Uterus (tissue), 4 donors: Measurements from ENCODE around the gene DUSP28. TPM values are rescaled to one million over a fixed set of nuclear protein-coding genes. Genes with fewer than 3 reads are reported as not detected.

Experiments
- DNase-seq, 2 donors: peaks; one replicate each; pipeline ENCODE4 v3.0.0-alpha.2; 2019 to 2020
- H3K27ac ChIP-seq, 2 donors: fragments of 200-600 bp; sonication (generic); 1 replicate in 1 of 2; 2 replicates in 1 of 2; pipeline ENCODE4 v1.5.1; 2016 to 2018
- H3K27me3 ChIP-seq, 2 donors: fragments of 200-600 bp; sonication (generic); one replicate each; pipeline ENCODE4 v1.5.1; 2018 to 2019; ENCODE audit warnings: control low read depth in 1 of 2
- H3K36me3 ChIP-seq, 2 donors: fragments of 200-600 bp; sonication (generic); one replicate each; pipeline ENCODE4 v1.5.1; 2019; ENCODE audit warnings: control low read depth in 1 of 2
- H3K4me1 ChIP-seq, 2 donors: fragments of 200-600 bp; sonication (generic); one replicate each; pipeline ENCODE4 v1.5.1; 2018 to 2019; ENCODE audit warnings: control low read depth in 1 of 2
- H3K4me3 ChIP-seq, 2 donors: fragments of 200-600 bp; sonication (generic); 1 replicate in 1 of 2; 2 replicates in 1 of 2; pipeline ENCODE4 v1.5.1; 2018 to 2019; ENCODE audit warnings: mild to moderate bottlenecking in 1 of 2
- H3K9me3 ChIP-seq, 2 donors: fragments of 200-600 bp; sonication (generic); one replicate each; pipeline ENCODE4 v1.5.1; 2019; ENCODE audit warnings: control low read depth in 1 of 2
- CTCF ChIP-seq, 4 experiments: fragments of 200-600 bp in 2 of 4; fragments of 450-650 bp in 2 of 4; sonication (generic) in 2 of 4; IDR thresholded peaks; one replicate each; pipeline ENCODE4 v1.5.1; 2016 to 2019; ENCODE audit warnings: antibody characterized with exemption in 4 of 4, mild to moderate bottlenecking in 2 of 4, moderate library complexity in 1 of 4
- POLR2A ChIP-seq, 2 donors: fragments of 450-650 bp; IDR thresholded peaks; one replicate each; pipeline ENCODE4 v1.6.1; 2016; ENCODE audit warnings: antibody characterized with exemption in 2 of 2, mild to moderate bottlenecking in 1 of 2, moderate library complexity in 1 of 2
- intact Hi-C: fragments of 100-400 bp; cut with DNase I; formaldehyde crosslinking; loops from one replicate; pipeline ENCODE4 v1.15.1; 2023; ENCODE audit warnings: low total_unique reads
- total RNA-seq, 4 donors: library from RNA; depleted of rRNA in 3 of 4; stranded (reverse); fragments of >200 nt in 3 of 4; gene quantifications; one replicate each; pipeline versions ENCODE4 v1.1.0 to v1.2.4, GENCODE V29; 2014 to 2023
- donor health status: DM: yes; HTN: yes; CAD: no.

The DUSP28 gene
- total RNA-seq, 4 donors from 2014 or later: 0.26 to 3.7 (median 2.6) TPM

GRCh38 chr2:240574386-240575100 lies 14.4 kb downstream of the DUSP28 start:
- intact Hi-C loops: no loop called here
- H3K4me1 ChIP-seq: peaks cover 1 to 6% of the 10 kb centered on the region in 2 donors
- no peaks in the 10 kb centered on the region for H3K9me3 ChIP-seq
- no peak overlapping the region for H3K27ac ChIP-seq
- H3K4me3 ChIP-seq: no peak overlapping the region
- no peak for TF ChIP-seq CTCF (IDR thresholded peaks at IDR 0.05)
- TF ChIP-seq POLR2A (IDR thresholded peaks at IDR 0.05): no peak
- H3K36me3 ChIP-seq: no peaks in the 10 kb centered on the region
- no peak for DNase-seq
- no peaks in the 10 kb centered on the region for H3K27me3 ChIP-seq

DNA sequence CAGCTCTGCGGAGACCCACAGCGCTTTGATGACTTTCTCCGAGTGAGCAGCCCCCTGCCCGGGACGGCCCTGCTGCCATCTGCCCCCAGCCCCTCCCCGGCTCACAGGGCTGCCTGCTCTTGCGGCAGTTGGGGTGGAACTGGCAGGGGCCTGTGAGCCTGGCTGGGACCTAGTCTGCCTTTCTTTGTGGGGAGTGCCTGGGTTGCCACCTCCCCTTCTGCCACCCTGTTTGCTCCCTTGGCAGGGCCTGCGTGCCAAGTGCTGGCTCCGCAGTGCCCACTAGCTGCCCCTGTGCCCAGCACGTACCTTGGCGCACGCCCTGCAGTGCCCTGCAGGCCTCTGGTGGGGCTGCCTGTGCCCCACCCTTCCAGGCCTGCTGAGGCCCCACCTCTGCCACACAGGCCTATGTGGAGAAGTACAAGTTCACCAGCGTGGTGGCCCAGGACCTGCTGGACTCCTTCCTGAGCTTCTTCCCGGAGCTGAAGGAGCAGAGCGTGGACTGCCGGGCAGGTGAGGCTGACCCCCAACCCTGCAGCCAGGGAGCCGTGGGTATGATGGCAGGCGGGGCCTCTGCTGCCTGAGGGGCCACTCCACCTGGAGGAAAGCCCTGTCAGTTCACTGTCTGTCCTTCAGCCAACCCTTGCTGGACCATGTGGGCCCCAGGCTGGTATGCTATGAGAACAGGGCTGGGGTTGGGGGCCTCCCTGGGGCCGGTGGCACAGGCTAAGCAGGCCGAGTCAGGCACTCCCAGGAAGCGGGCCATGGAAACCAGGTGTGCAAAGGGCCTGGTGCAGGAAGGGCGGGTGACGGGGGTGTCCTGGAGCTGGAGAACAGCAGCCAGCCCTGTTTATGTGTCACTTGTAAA lies 15.2 kb downstream of the DUSP28 start:
- H3K27me3 ChIP-seq: no peaks in the 10 kb centered on the region
- TF ChIP-seq CTCF (IDR thresholded peaks at IDR 0.05): no peak
- no peak for TF ChIP-seq POLR2A (IDR thresholded peaks at IDR 0.05)

GRCh38 chr2:240576036-240576435 lies 15.9 kb downstream of the DUSP28 start:
- Histone ChIP-seq H3K4me1 (peaks cover 0 to 5% of the 10 kb centered on the region in 2 donors), H3K36me3 (no peaks in the 10 kb centered on the region), H3K27ac (no peak overlapping the region), H3K9me3 (no peaks in the 10 kb centered on the region), H3K27me3 (no peaks in the 10 kb centered on the region), H3K4me3 (no peak overlapping the region)
- no peak for DNase-seq
- intact Hi-C loops: no loop called here
- TF ChIP-seq CTCF (IDR thresholded peaks at IDR 0.05) (no peak), POLR2A (IDR thresholded peaks at IDR 0.05) (no peak)

More for the DNA sequence above, 15.2 kb downstream of the DUSP28 start:
- no peaks in the 10 kb centered on the region for H3K9me3 ChIP-seq
- intact Hi-C loops: no loop called here
- DNase-seq: no peak
- H3K36me3 ChIP-seq: no peaks in the 10 kb centered on the region
- H3K4me3 ChIP-seq: no peak overlapping the region
- H3K4me1 ChIP-seq: peaks cover 0 to 5% of the 10 kb centered on the region in 2 donors
- no peak overlapping the region for H3K27ac ChIP-seq

DNA sequence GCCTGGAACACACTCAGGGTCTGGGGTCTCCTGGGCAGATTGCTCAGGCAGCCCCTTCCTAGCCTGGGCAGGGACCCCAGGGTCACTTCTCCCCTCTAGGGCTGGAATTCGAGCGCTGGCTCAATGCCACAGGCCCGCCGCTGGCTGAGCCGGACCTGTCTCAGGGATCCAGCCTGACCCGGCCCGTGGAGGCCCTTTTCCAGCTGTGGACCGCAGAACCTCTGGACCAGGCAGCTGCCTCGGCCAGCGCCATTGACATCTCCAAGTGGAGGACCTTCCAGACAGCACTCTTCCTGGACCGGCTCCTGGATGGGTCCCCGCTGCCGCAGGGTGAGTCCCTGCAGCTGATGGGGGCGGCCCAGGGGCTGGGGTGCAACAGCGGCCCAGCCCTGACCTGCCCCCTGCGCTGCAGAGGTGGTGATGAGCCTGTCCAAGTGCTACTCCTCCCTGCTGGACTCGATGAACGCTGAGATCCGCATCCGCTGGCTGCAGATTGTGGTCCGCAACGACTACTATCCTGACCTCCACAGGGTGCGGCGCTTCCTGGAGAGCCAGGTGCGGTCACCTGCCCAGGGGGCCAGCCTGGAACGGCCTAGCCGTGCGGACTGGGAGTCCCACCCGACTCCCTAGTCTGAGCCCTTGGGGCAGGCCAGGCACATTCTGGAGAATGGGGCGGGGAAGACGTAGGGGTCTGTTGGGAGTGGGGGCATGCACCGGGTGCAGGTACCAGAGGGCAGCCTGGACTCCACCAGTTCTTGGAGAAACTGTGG lies 16.5 kb downstream of the DUSP28 start:
- Histone ChIP-seq H3K27me3 (no peaks in the 10 kb centered on the region), H3K4me3 (no peak overlapping the region), H3K9me3 (no peaks in the 10 kb centered on the region), H3K27ac (no peak overlapping the region), H3K4me1 (peaks cover 0 to 5% of the 10 kb centered on the region in 2 donors), H3K36me3 (no peaks in the 10 kb centered on the region)
- intact Hi-C loops: no loop called here
- TF ChIP-seq CTCF (IDR thresholded peaks at IDR 0.05) (no peak), POLR2A (IDR thresholded peaks at IDR 0.05) (no peak)
- no peak for DNase-seq
